Measurements from ENCODE around the gene TENT5C. TPM values are rescaled to one million over a fixed set of nuclear protein-coding genes. Genes with fewer than 3 reads are reported as not detected.

Gene TENT5C
- total RNA-seq, 1 donor from 2014 or later: 2.1 TPM

- DNase-seq (ENCODE audit: low read depth): peak; percentile 31
Measured at GRCh38 chr1:117592155-117592554, 13.7 kb upstream of the TENT5C start.

- DNase-seq (ENCODE audit: low read depth): no peak
Measured at GRCh38 chr1:117594261-117594990, 11.4 kb upstream of the TENT5C start.

GRCh38 chr1:117596023-117596720 is 9.7 kb upstream of the TENT5C start:
- DNase-seq (ENCODE audit: low read depth): no peak

- DNase-seq (ENCODE audit: low read depth): no peak
Measured at GRCh38 chr1:117598489-117598888, 7.4 kb upstream of the TENT5C start.

- DNase-seq (ENCODE audit: low read depth): no peak
Measured at GRCh38 chr1:117599286-117600221, 6.3 kb upstream of the TENT5C start.

GRCh38 chr1:117600325-117600943 is 5.4 kb upstream of the TENT5C start:
- no peak for DNase-seq (ENCODE audit: low read depth)

- no peak for DNase-seq (ENCODE audit: low read depth)
Measured at GRCh38 chr1:117600966-117601365, 4.9 kb upstream of the TENT5C start.

- DNase-seq (ENCODE audit: low read depth): no peak
Measured at GRCh38 chr1:117602862-117603261, 3.0 kb upstream of the TENT5C start.

GRCh38 chr1:117605164-117605773 is 579 bp upstream of the TENT5C start:
- DNase-seq (ENCODE audit: low read depth): peak; percentile 19

GRCh38 chr1:117606649-117607430 is 992 bp downstream of the TENT5C start:
- peak; percentile 27 for DNase-seq (ENCODE audit: low read depth)

GRCh38 chr1:117607471-117607870 is 1.6 kb downstream of the TENT5C start:
- no peak for DNase-seq (ENCODE audit: low read depth)

GRCh38 chr1:117608115-117608615 is 2.3 kb downstream of the TENT5C start:
- DNase-seq (ENCODE audit: low read depth): no peak

- no peak for DNase-seq (ENCODE audit: low read depth)
Measured at GRCh38 chr1:117608758-117609157, 2.9 kb downstream of the TENT5C start.

- DNase-seq (ENCODE audit: low read depth): no peak
Measured at GRCh38 chr1:117609471-117609911, 3.6 kb downstream of the TENT5C start.

- no peak for DNase-seq (ENCODE audit: low read depth)
Measured at GRCh38 chr1:117610036-117610435, 4.2 kb downstream of the TENT5C start.

- DNase-seq (ENCODE audit: low read depth): no peak
Measured at GRCh38 chr1:117611121-117611601, 5.3 kb downstream of the TENT5C start.

GRCh38 chr1:117611894-117612483 is 6.1 kb downstream of the TENT5C start:
- DNase-seq (ENCODE audit: low read depth): no peak

GRCh38 chr1:117612517-117613248 is 6.8 kb downstream of the TENT5C start:
- DNase-seq (ENCODE audit: low read depth): peak; percentile 51

All from renal cortical epithelial cell (primary cell).